Measurements from ENCODE around the gene FAM13B. TPM values are rescaled to one million over a fixed set of nuclear protein-coding genes. Genes with fewer than 3 reads are reported as not detected.
"Not testable (repeated sequence)": the region's sequence is repeated elsewhere in the genome, so short reads cannot be mapped to it uniquely, and the experiment has no call there.

The FAM13B gene
- total RNA-seq, 1 experiment from 2014 or later, result 13.6 TPM

DNA sequence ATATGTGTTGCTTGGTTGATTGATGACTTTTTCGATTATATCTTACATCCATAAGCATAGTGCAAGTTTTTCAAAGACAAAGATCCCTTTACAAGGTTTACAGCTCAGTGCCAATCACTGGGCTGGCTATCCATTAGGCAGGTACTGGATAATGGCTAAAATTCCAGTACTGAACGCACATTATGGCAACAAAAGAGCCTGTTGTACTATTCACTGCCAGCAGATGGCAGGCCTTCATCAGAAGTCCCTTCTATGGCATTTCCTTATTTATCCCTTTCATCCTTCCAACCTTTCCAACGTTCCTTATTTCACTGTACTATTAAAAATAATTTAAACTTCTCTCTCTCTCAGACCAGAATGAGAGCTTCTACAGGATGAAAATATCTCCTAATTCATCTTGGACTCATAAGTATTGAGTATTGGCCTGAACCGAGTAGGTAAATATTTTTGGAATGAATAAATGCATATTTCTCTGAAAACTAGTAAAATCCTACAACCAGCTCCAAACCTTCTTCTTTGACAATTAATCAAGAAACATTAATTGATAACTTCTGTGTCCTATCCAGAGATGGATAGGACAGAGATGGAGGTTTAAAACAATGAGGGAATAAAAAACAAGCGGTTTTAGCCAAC lies 44.3 kb upstream of the FAM13B start:
- no peaks in the 10 kb centered on the region for H4K20me1 ChIP-seq (ENCODE audit: insufficient read depth)
- H3K27me3 ChIP-seq (ENCODE audit: insufficient read depth, low read length), result no peaks in the 10 kb centered on the region
- H3K4me1 ChIP-seq (ENCODE audit: control insufficient read depth in 1 of 2, insufficient read depth in 2 of 2, low read length in 2 of 2), result no peaks in the 10 kb centered on the region
- ChIA-PET POLR2A (interaction anchor here (1.1 to 2.4 kb wide), 2 partner anchors 42 to 56 kb away, joined by 3 to 7 read pairs; no protein-coding TSS in a partner anchor), CTCF (interaction anchor here (0.6 to 6.6 kb wide), 10 partner anchors 8 to 448 kb away, joined by 3 to 67 read pairs (median 6); no protein-coding TSS in a partner anchor), RAD21 (ENCODE audit: low non-redundant PET in 1 of 2, low total read pairs in 2 of 2, uncharacterized antibody in 2 of 2, unreplicated experiment in 2 of 2) (interaction anchor here (1.4 to 2.3 kb wide), 2 partner anchors 56 kb away, joined by 4 to 7 read pairs; no protein-coding TSS in a partner anchor)
- no peaks in the 10 kb centered on the region for H3K79me2 ChIP-seq (ENCODE audit: insufficient read depth, low read length)
- no peaks in the 10 kb centered on the region for H3K9me2 ChIP-seq (ENCODE audit: insufficient read depth)
- no peak overlapping the region for H3K4me3 ChIP-seq (replicated peaks in 1 of 2; ENCODE audit: low read depth in 1 of 2, low read length in 2 of 2)
- no peak overlapping the region for H3K27ac ChIP-seq (ENCODE audit: low read depth, low read length)
- intact Hi-C loops (cut with micrococcal nuclease), result loop anchor here (1.0 kb wide), 1 partner anchor 56 kb away; no protein-coding TSS in a partner anchor
- ATAC-seq (peak; percentile 90), DNase-seq (ENCODE audit: low read depth, low spot score) (peak; percentile 62)
- H3K36me3 ChIP-seq (ENCODE audit: control insufficient read depth in 1 of 2, insufficient read depth in 2 of 2, low read length in 2 of 2), result no peaks in the 10 kb centered on the region
- H3K4me2 ChIP-seq (ENCODE audit: low read length), result no peak overlapping the region
- H2AFZ ChIP-seq (ENCODE audit: low read depth, low read length, poor library complexity, severe bottlenecking), result peak overlapping the region; percentile 90
- H3K9me3 ChIP-seq (ENCODE audit: control insufficient read depth in 1 of 2, insufficient read depth in 1 of 2, low read depth in 1 of 2, low read length in 2 of 2), result no peaks in the 10 kb centered on the region
- no TSS peak for BruUV-seq (replicated peaks)
- TF ChIP-seq YY1 (IDR thresholded peaks at IDR 0.05; ENCODE audit: extremely low read depth, insufficient replicate concordance, low read depth, low read length) (no peak), RAD21 (IDR thresholded peaks at IDR 0.05; ENCODE audit: low read depth) (peak; percentile 96), SRF (IDR thresholded peaks at IDR 0.05; ENCODE audit: low read depth) (peak; percentile 63), CBX3 (IDR thresholded peaks at IDR 0.05; ENCODE audit: low read depth) (no peak)
- TF ChIP-seq, protein P1, sequence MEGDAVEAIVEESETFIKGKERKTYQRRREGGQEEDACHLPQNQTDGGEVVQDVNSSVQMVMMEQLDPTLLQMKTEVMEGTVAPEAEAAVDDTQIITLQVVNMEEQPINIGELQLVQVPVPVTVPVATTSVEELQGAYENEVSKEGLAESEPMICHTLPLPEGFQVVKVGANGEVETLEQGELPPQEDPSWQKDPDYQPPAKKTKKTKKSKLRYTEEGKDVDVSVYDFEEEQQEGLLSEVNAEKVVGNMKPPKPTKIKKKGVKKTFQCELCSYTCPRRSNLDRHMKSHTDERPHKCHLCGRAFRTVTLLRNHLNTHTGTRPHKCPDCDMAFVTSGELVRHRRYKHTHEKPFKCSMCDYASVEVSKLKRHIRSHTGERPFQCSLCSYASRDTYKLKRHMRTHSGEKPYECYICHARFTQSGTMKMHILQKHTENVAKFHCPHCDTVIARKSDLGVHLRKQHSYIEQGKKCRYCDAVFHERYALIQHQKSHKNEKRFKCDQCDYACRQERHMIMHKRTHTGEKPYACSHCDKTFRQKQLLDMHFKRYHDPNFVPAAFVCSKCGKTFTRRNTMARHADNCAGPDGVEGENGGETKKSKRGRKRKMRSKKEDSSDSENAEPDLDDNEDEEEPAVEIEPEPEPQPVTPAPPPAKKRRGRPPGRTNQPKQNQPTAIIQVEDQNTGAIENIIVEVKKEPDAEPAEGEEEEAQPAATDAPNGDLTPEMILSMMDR (IDR thresholded peaks at IDR 0.05 in 2 of 3, conservative IDR thresholded peaks at IDR 0.05 in 1 of 3; ENCODE audit: borderline replicate concordance in 1 of 3, insufficient read depth in 1 of 3, low read depth in 2 of 3, low read length in 2 of 3), result peak; percentile 79 to 94 (median 86)
- no peak overlapping the region for H3K9ac ChIP-seq (ENCODE audit: low read length)

DNA sequence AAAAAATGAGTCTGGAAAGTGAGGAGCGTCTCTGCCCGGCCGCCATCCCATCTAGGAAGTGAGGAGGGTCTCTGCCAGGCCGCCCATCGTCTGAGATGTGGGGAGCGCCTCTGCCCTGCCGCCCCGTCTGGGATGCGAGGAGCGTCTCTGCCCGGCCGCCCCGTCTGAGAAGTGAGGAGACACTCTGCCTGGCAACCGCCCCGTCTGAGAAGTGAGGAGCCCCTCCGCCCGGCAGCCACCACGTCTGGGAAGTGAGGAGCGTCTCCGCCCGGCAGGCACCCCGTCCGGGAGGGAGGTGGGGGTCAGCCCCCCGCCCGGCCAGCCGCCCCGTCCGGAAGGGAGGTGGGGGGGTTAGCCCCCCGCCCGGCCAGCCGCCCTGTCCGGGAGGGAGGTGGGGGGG lies 37.1 kb upstream of the FAM13B start:
- POLR2A ChIA-PET; H3K4me2 ChIP-seq (ENCODE audit: low read length); H3K79me2 ChIP-seq (ENCODE audit: insufficient read depth, low read length); H3K36me3 ChIP-seq (ENCODE audit: control insufficient read depth in 1 of 2, insufficient read depth in 2 of 2, low read length in 2 of 2); H3K9ac ChIP-seq (ENCODE audit: low read length); BruUV-seq (replicated peaks); H3K4me1 ChIP-seq (ENCODE audit: control insufficient read depth in 1 of 2, insufficient read depth in 2 of 2, low read length in 2 of 2); H4K20me1 ChIP-seq (ENCODE audit: insufficient read depth); H3K9me2 ChIP-seq (ENCODE audit: insufficient read depth); H2AFZ ChIP-seq (ENCODE audit: low read depth, low read length, poor library complexity, severe bottlenecking); H3K27ac ChIP-seq (ENCODE audit: low read depth, low read length); DNase-seq (ENCODE audit: low read depth, low spot score); intact Hi-C loops (cut with micrococcal nuclease); ATAC-seq; H3K9me3 ChIP-seq (ENCODE audit: control insufficient read depth in 1 of 2, insufficient read depth in 1 of 2, low read depth in 1 of 2, low read length in 2 of 2); H3K4me3 ChIP-seq (replicated peaks in 1 of 2; ENCODE audit: low read depth in 1 of 2, low read length in 2 of 2); H3K27me3 ChIP-seq (ENCODE audit: insufficient read depth, low read length): not testable (repeated sequence)
- ChIA-PET CTCF (interaction anchor here (1.0 to 3.0 kb wide), 5 partner anchors 7 to 440 kb away, joined by 3 to 24 read pairs (median 9); no protein-coding TSS in a partner anchor), RAD21 (ENCODE audit: low non-redundant PET in 1 of 2, low total read pairs in 2 of 2, uncharacterized antibody in 2 of 2, unreplicated experiment in 2 of 2) (interaction anchor here in 1 of 2 experiments (1.3 kb wide), 1 partner anchor 441 kb away, joined by 3 read pairs; no protein-coding TSS in a partner anchor)
